IPS-18a (cell line): ENCODE measurements around the gene PLP1.
A peak's percentile ranks its signal among the peaks of the same experiment; 100 is the strongest.

Experiments
- H3K27ac ChIP-seq: one replicate; pipeline ENCODE4 v1.5.1; 2013; ENCODE audit warnings: low read length
- H3K27me3 ChIP-seq: one replicate; pipeline ENCODE4 v1.6.1; 2013; ENCODE audit warnings: mild to moderate bottlenecking, low read length; ENCODE audit not compliant: control insufficient read depth, insufficient read depth
- H3K36me3 ChIP-seq: one replicate; pipeline ENCODE4 v1.6.1; 2013; ENCODE audit warnings: low read depth, low read length; ENCODE audit not compliant: control insufficient read depth
- H3K4me1 ChIP-seq: one replicate; pipeline ENCODE4 v1.6.1; 2013; ENCODE audit warnings: low read depth, low read length; ENCODE audit not compliant: control insufficient read depth
- H3K4me3 ChIP-seq: one replicate; pipeline ENCODE4 v1.5.1; 2013; ENCODE audit warnings: low read length
- H3K9ac ChIP-seq: one replicate; pipeline ENCODE4 v1.6.1; 2013; ENCODE audit warnings: mild to moderate bottlenecking, low read length, moderate library complexity
- H3K9me3 ChIP-seq: one replicate; pipeline ENCODE4 v1.6.1; 2013; ENCODE audit warnings: low read depth, low read length; ENCODE audit not compliant: control insufficient read depth

The PLP1 gene

DNA sequence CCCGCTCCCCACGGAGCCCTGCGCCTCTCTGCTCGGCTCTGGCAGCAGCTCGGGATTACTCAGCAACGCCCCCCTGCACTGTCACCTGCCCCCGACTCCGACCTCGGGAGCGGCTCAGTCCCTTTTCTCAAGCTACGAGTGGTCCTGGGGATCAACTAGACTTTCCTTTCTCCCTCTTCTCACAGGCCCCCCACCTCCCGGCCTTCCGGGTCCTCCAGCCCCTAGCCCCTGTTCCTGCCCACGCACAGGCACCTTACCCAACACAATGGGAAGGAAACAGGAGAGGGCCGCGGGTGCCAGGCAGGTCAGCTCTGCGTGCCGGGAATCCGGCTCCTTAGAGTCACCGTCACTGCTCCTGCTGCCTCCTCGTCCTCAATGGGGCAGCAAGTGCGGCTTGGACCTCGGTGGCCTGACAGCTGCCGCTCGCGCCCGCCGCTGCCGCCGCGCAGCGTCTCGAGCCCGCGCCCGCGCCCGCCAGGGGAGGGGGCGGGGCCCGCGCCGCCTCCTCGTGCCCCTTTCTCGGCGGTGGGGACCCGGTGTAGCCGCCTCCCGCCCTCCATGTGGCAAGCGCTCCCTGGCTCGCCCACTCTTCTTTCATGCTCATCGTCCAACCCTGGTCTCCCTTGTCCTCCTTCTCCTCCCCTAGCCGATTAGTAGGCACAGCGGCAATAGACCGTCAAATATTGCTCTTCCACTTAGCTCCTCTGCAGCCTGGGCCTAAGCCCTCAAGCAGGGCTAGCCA, 55.3 kb downstream of the PLP1 start, which contains the start of gene RAB9B:
RAB9B (minus strand) TSS at position 455 of the 742 bp plus-strand sequence. CDS start 6,473 bp downstream, outside the sequence.
- Histone ChIP-seq H3K27me3 (peaks cover 31% of the 10 kb centered on the region), H3K36me3 (no peaks in the 10 kb centered on the region), H3K9me3 (no peaks in the 10 kb centered on the region), H3K9ac (no peak within 1 kb of the TSS), H3K4me1 (peaks cover 5% of the 10 kb centered on the region), H3K27ac (no peak within 1 kb of the TSS), H3K4me3 (peak within 1 kb of the TSS; percentile 79)

DNA sequence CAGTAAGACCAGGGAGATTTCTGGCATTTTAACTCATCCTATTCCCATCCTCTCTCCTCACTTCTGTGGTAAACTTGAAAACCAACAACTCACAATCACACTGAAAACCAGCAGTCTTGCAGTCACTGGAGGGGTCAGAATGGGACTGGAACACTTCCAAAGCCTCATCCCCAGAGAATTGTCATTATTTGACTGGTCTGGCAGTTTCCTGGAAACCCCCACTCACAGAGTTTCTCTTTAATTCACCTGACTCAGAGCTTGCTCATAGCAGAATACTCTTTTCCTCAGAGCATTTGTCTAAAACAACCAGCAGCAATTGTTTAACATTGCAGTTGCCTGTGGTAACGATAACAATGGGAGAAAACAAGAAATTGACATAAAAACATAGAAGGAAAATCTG, 62.8 kb downstream of the PLP1 start:
- H3K27me3 ChIP-seq = no peaks in the 10 kb centered on the region
- no peak overlapping the region for H3K9ac ChIP-seq
- H3K4me1 ChIP-seq = no peaks in the 10 kb centered on the region
- no peaks in the 10 kb centered on the region for H3K9me3 ChIP-seq
- no peak overlapping the region for H3K27ac ChIP-seq
- H3K4me3 ChIP-seq = no peak overlapping the region
- no peaks in the 10 kb centered on the region for H3K36me3 ChIP-seq
